GM21825 (cell line): ENCODE measurements around the gene ACOXL.
"Not testable (repeated sequence)": the region's sequence is repeated elsewhere in the genome, so short reads cannot be mapped to it uniquely, and the experiment has no call there.

Experiments
- ATAC-seq: cut with Tn5 transposase; IDR thresholded peaks from one replicate; pipeline ENCODE4 v1.9.1; 2021; ENCODE audit warnings: mild to moderate bottlenecking, moderate library complexity; ENCODE audit not compliant: unreplicated experiment

ACOXL gene

GRCh38 chr2:110959198-110959597 is 226.8 kb downstream of the ACOXL start:
- no peak for ATAC-seq

GRCh38 chr2:110960281-110960680 is 227.9 kb downstream of the ACOXL start:
- no peak for ATAC-seq

- ATAC-seq: no peak
Measured at GRCh38 chr2:110960954-110961353, 228.6 kb downstream of the ACOXL start.

- not testable (repeated sequence) for ATAC-seq
Measured at GRCh38 chr2:110961643-110962042, 229.3 kb downstream of the ACOXL start.

- no peak for ATAC-seq
Measured at GRCh38 chr2:110969696-110970095, 237.3 kb downstream of the ACOXL start.

- no peak for ATAC-seq
Measured at GRCh38 chr2:110970201-110970600, 237.8 kb downstream of the ACOXL start.

GRCh38 chr2:110971811-110972210 is 239.4 kb downstream of the ACOXL start:
- ATAC-seq: no peak

GRCh38 chr2:110973262-110973661 is 240.9 kb downstream of the ACOXL start:
- no peak for ATAC-seq

GRCh38 chr2:110977403-110977802 is 245.0 kb downstream of the ACOXL start:
- ATAC-seq: no peak

GRCh38 chr2:110978148-110978547 is 245.8 kb downstream of the ACOXL start:
- ATAC-seq: no peak

GRCh38 chr2:110978756-110979470 is 246.5 kb downstream of the ACOXL start:
- no peak for ATAC-seq

GRCh38 chr2:110979471-110980338 is 247.3 kb downstream of the ACOXL start:
- ATAC-seq: no peak

- no peak for ATAC-seq
Measured at GRCh38 chr2:110980339-110981062, 248.1 kb downstream of the ACOXL start.

GRCh38 chr2:110983133-110983532 is 250.8 kb downstream of the ACOXL start:
- no peak for ATAC-seq

- no peak for ATAC-seq
Measured at GRCh38 chr2:110984694-110985490, 252.5 kb downstream of the ACOXL start.

- ATAC-seq: no peak
Measured at GRCh38 chr2:110990440-110990839, 258.1 kb downstream of the ACOXL start.

- ATAC-seq: no peak
Measured at GRCh38 chr2:110991911-110992310, 259.5 kb downstream of the ACOXL start.

GRCh38 chr2:110992886-110993285 is 260.5 kb downstream of the ACOXL start:
- no peak for ATAC-seq

- no peak for ATAC-seq
Measured at GRCh38 chr2:110993557-110994231, 261.3 kb downstream of the ACOXL start.
